Measurements from ENCODE around the gene MPZL3.

Gene MPZL3, protein sequence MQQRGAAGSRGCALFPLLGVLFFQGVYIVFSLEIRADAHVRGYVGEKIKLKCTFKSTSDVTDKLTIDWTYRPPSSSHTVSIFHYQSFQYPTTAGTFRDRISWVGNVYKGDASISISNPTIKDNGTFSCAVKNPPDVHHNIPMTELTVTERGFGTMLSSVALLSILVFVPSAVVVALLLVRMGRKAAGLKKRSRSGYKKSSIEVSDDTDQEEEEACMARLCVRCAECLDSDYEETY

GRCh38 chr11:118251858-118252652, at the start of gene MPZL3:
MPZL3 (minus strand) TSS chr11:118252365; CDS start chr11:118252294, 71 bp downstream.
- Histone ChIP-seq H3K36me3 (ENCODE audit: insufficient read depth, low read length) (no peaks in the 10 kb centered on the region), H3K4me3 (peak within 1 kb of the TSS; percentile 88), H3K27ac (peak within 1 kb of the TSS; percentile 77), H3K9me3 (ENCODE audit: low read depth, low read length) (no peaks in the 10 kb centered on the region), H3K9ac (ENCODE audit: insufficient read length) (peak within 1 kb of the TSS; percentile 75)
- TF ChIP-seq EZH2 (IDR thresholded peaks at IDR 0.05) (no peak), POLR2AphosphoS5 (IDR thresholded peaks at IDR 0.05; ENCODE audit: borderline replicate concordance, low read depth, low read length) (peak; percentile 41; the same call in 1 of the 2 replicates)
- peak; percentile 56 for DNase-seq (ENCODE audit: low read depth, low spot score)

DNA sequence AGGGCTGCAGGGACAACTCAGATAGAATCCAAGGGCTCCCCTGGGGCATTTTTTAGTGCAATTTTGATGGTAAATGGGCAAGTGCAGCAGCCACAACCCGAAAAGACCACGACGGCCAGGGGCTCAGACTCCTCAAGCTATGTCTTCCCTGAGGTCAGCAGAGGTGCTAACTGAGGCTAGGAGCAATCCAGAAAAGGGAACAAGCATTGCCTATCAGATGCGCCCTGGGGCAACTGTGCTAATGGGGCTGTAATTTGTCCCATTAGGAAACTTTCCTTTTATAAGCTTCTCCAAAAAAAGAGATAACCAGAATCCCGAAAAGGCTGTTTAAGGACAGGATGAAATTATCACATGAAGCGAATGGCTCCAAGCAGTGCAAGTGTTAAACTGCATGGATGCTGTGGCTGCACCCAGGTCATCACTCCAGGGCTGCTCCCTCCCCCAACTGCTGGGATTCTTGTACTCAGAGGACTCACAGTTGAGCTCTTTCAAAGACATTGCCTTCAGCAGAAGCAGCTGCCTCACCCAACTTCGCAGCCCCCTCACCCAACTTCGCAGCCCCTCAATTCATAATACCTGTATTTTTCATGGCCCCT, 49.5 kb upstream of the MPZL3 start:
- Histone ChIP-seq H3K36me3 (ENCODE audit: insufficient read depth, low read length) (no peaks in the 10 kb centered on the region), H3K27ac (no peak overlapping the region), H3K9me3 (ENCODE audit: low read depth, low read length) (no peaks in the 10 kb centered on the region), H3K4me3 (no peak overlapping the region), H3K9ac (ENCODE audit: insufficient read length) (no peak overlapping the region)
- no peak for DNase-seq (ENCODE audit: low read depth, low spot score)
- TF ChIP-seq FOXP2 (optimal IDR thresholded peaks at IDR 0.05; ENCODE audit: control extremely low read depth, extremely low read length, insufficient read depth) (no peak), EZH2 (IDR thresholded peaks at IDR 0.05) (no peak), POLR2AphosphoS5 (IDR thresholded peaks at IDR 0.05; ENCODE audit: borderline replicate concordance, low read depth, low read length) (no peak)

- TF ChIP-seq FOXP2 (optimal IDR thresholded peaks at IDR 0.05; ENCODE audit: control extremely low read depth, extremely low read length, insufficient read depth) (no peak), POLR2AphosphoS5 (IDR thresholded peaks at IDR 0.05; ENCODE audit: borderline replicate concordance, low read depth, low read length) (no peak), EZH2 (IDR thresholded peaks at IDR 0.05) (no peak)
- Histone ChIP-seq H3K9ac (ENCODE audit: insufficient read length) (no peak overlapping the region), H3K9me3 (ENCODE audit: low read depth, low read length) (no peaks in the 10 kb centered on the region), H3K27ac (no peak overlapping the region), H3K36me3 (ENCODE audit: insufficient read depth, low read length) (no peaks in the 10 kb centered on the region), H3K4me3 (no peak overlapping the region)
- DNase-seq (ENCODE audit: low read depth, low spot score): no peak
These were observed 43.8 kb upstream of the MPZL3 start for GRCh38 chr11:118295815-118296454.

- Histone ChIP-seq H3K27ac (no peak overlapping the region), H3K36me3 (ENCODE audit: insufficient read depth, low read length) (no peaks in the 10 kb centered on the region), H3K4me3 (no peak overlapping the region), H3K9me3 (ENCODE audit: low read depth, low read length) (no peaks in the 10 kb centered on the region), H3K9ac (ENCODE audit: insufficient read length) (no peak overlapping the region)
- TF ChIP-seq FOXP2 (optimal IDR thresholded peaks at IDR 0.05; ENCODE audit: control extremely low read depth, extremely low read length, insufficient read depth) (no peak), POLR2AphosphoS5 (IDR thresholded peaks at IDR 0.05; ENCODE audit: borderline replicate concordance, low read depth, low read length) (no peak), EZH2 (IDR thresholded peaks at IDR 0.05) (no peak)
- DNase-seq (ENCODE audit: low read depth, low spot score): no peak
These were observed 43.0 kb upstream of the MPZL3 start for GRCh38 chr11:118295199-118295598.

DNA sequence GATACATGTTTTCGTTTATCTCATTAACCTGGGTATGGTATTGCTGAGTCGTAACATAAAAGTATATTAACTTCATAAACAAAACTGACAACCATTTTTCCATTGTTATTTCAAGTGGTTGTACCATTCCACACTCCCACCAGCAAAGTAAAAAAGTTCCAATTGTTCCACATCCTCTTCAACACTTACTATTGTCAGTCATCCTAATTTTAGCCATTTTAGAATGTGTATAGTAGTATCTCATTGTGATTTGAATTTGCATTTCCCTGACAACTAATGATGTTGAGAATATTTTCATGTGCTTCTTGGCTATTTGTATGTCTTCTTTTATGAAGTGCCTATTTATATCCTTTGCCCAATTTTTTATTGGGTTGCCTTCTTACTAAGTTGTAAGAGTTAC, 41.9 kb upstream of the MPZL3 start:
- TF ChIP-seq EZH2 (IDR thresholded peaks at IDR 0.05): no peak
- TF ChIP-seq FOXP2 (optimal IDR thresholded peaks at IDR 0.05; ENCODE audit: control extremely low read depth, extremely low read length, insufficient read depth): no peak
- no peak for TF ChIP-seq POLR2AphosphoS5 (IDR thresholded peaks at IDR 0.05; ENCODE audit: borderline replicate concordance, low read depth, low read length)
- Histone ChIP-seq H3K9ac (ENCODE audit: insufficient read length) (no peak overlapping the region), H3K36me3 (ENCODE audit: insufficient read depth, low read length) (no peaks in the 10 kb centered on the region)

DNA sequence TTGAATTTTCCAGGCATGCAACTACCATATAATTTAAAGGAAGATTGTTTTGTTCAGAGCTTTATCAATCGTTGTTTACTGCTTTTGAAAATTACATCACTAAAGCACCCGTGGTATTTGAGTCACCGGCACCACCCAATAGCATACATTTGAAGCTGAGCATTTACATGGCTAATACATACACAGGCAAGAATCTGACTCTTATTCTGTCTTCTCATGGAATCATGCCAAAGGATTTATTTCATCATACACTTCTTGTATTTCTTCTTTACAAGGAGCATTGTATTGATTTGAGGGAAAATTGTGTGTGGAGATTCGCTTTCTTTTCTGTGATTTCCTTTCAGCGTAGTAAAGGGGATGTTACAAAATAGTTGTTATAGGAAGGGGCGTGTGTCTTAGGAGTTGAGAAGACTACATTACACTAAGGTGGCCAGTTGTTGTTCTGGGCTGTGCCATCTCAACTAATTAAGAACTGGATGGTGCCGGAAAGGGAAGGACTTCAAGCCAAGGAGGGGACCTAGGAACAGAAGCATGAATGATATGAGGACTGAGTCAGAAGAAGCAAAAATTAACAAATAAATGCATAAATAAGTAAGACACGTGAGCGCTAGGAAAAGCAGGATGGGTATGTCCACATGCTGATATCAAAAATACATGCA, 39.4 kb upstream of the MPZL3 start:
- no peak overlapping the region for H3K9ac ChIP-seq (ENCODE audit: insufficient read length)
- H3K27ac ChIP-seq: no peak overlapping the region
- H3K36me3 ChIP-seq (ENCODE audit: insufficient read depth, low read length): no peaks in the 10 kb centered on the region
- no peaks in the 10 kb centered on the region for H3K9me3 ChIP-seq (ENCODE audit: low read depth, low read length)
- no peak for DNase-seq (ENCODE audit: low read depth, low spot score)
- no peak overlapping the region for H3K4me3 ChIP-seq
- TF ChIP-seq FOXP2 (optimal IDR thresholded peaks at IDR 0.05; ENCODE audit: control extremely low read depth, extremely low read length, insufficient read depth) (no peak), EZH2 (IDR thresholded peaks at IDR 0.05) (no peak), POLR2AphosphoS5 (IDR thresholded peaks at IDR 0.05; ENCODE audit: borderline replicate concordance, low read depth, low read length) (no peak)

More for the DNA sequence above, 41.9 kb upstream of the MPZL3 start:
- DNase-seq (ENCODE audit: low read depth, low spot score): no peak
- no peak overlapping the region for H3K27ac ChIP-seq
- H3K9me3 ChIP-seq (ENCODE audit: low read depth, low read length): no peaks in the 10 kb centered on the region
- no peak overlapping the region for H3K4me3 ChIP-seq

DNA sequence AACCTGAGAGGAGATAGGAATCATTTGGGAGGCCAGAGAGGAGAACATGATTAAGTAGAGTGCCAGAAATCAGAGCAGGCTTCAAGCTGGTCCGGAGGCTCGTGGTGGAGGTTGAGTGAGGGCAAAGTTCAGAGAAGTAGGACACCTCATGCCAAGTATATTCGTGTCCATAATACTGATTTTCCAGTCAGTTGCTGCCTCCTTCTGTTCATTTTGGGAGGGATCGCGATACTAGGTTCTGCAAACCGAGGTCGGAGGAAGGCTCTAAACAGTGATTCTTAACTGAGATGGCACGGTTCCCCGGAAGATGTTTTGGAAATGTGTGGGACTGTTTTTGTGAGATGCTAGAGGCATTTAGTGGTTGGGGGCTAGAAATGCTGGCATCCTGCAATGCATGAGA, 38.8 kb upstream of the MPZL3 start:
- Histone ChIP-seq H3K4me3 (no peak overlapping the region), H3K36me3 (ENCODE audit: insufficient read depth, low read length) (no peaks in the 10 kb centered on the region), H3K9me3 (ENCODE audit: low read depth, low read length) (no peaks in the 10 kb centered on the region), H3K9ac (ENCODE audit: insufficient read length) (no peak overlapping the region), H3K27ac (no peak overlapping the region)
- TF ChIP-seq EZH2 (IDR thresholded peaks at IDR 0.05) (no peak), POLR2AphosphoS5 (IDR thresholded peaks at IDR 0.05; ENCODE audit: borderline replicate concordance, low read depth, low read length) (no peak), FOXP2 (optimal IDR thresholded peaks at IDR 0.05; ENCODE audit: control extremely low read depth, extremely low read length, insufficient read depth) (no peak)
- no peak for DNase-seq (ENCODE audit: low read depth, low spot score)

All from SK-N-MC (cell line).